ENCODE measurements around the gene C18orf32. TPM values are rescaled to one million over a fixed set of nuclear protein-coding genes. Genes with fewer than 3 reads are reported as not detected.

Gene C18orf32
- total RNA-seq, 4 donors from 2014 or later = 39.6 to 61.5 (median 55.2) TPM

- no peak for DNase-seq (ENCODE audit: extremely low spot score)
- WGBS = 65% methylated on average over 3 of the region's 3 CpGs
- Histone ChIP-seq H3K27ac (replicated peaks in 1 of 4) (no peak overlapping the region), H3K36me3 (peaks cover 0 to 14% (median 4%) of the 10 kb centered on the region in 4 donors), H3K4me3 (no peak overlapping the region), H3K27me3 (no peaks in the 10 kb centered on the region), H3K4me1 (peaks cover 0 to 5% (median 2%) of the 10 kb centered on the region in 4 donors), H3K9me3 (peaks cover 0 to 32% (median 14%) of the 10 kb centered on the region in 4 donors)
- intact Hi-C loops (cut with DNase I) = no loop called here
- TF ChIP-seq CTCF (IDR thresholded peaks at IDR 0.05) = peak; percentile 38 to 61 (median 46)
- no peak for TF ChIP-seq POLR2AphosphoS5 (IDR thresholded peaks at IDR 0.05)
Measured at GRCh38 chr18:49447810-49448745, 39.0 kb downstream of the C18orf32 start.

GRCh38 chr18:49446481-49446880, 40.6 kb downstream of the C18orf32 start:
- DNase-seq (ENCODE audit: extremely low spot score) = no peak
- Histone ChIP-seq H3K4me3 (no peak overlapping the region), H3K4me1 (peaks cover 0 to 5% (median 2%) of the 10 kb centered on the region in 4 donors), H3K27me3 (no peaks in the 10 kb centered on the region), H3K9me3 (peaks cover 0 to 32% (median 14%) of the 10 kb centered on the region in 4 donors), H3K27ac (replicated peaks in 1 of 4) (no peak overlapping the region), H3K36me3 (peaks cover 0 to 8% (median 4%) of the 10 kb centered on the region in 4 donors)
- TF ChIP-seq POLR2AphosphoS5 (IDR thresholded peaks at IDR 0.05) = no peak
- TF ChIP-seq POLR2A (IDR thresholded peaks at IDR 0.05; ENCODE audit: low read depth) = no peak
- no peak for TF ChIP-seq EP300 (IDR thresholded peaks at IDR 0.05)
- TF ChIP-seq CTCF (IDR thresholded peaks at IDR 0.05) = no peak
- 47% methylated on average over 5 of the region's 5 CpGs for WGBS
- intact Hi-C loops (cut with DNase I) = no loop called here

GRCh38 chr18:49444581-49444980, 42.5 kb downstream of the C18orf32 start:
- H3K4me3 ChIP-seq = no peak overlapping the region
- H3K4me1 ChIP-seq = peaks cover 0 to 7% (median 4%) of the 10 kb centered on the region in 4 donors
- H3K27me3 ChIP-seq = no peaks in the 10 kb centered on the region
- intact Hi-C loops (cut with DNase I) = no loop called here
- peaks cover 0 to 8% (median 4%) of the 10 kb centered on the region in 4 donors for H3K36me3 ChIP-seq
- TF ChIP-seq POLR2A (IDR thresholded peaks at IDR 0.05; ENCODE audit: low read depth) (no peak), POLR2AphosphoS5 (IDR thresholded peaks at IDR 0.05) (no peak), EP300 (IDR thresholded peaks at IDR 0.05) (no peak), CTCF (IDR thresholded peaks at IDR 0.05) (no peak)
- 75% methylated on average over 3 of the region's 3 CpGs for WGBS
- H3K27ac ChIP-seq (replicated peaks in 1 of 4) = no peak overlapping the region
- DNase-seq (ENCODE audit: extremely low spot score) = no peak
- H3K9me3 ChIP-seq = peaks cover 0 to 20% (median 7%) of the 10 kb centered on the region in 4 donors

GRCh38 chr18:49443837-49444236, 43.2 kb downstream of the C18orf32 start:
- H3K9me3 ChIP-seq = peaks cover 0 to 13% (median 4%) of the 10 kb centered on the region in 4 donors
- H3K27ac ChIP-seq (replicated peaks in 1 of 4) = no peak overlapping the region
- TF ChIP-seq POLR2AphosphoS5 (IDR thresholded peaks at IDR 0.05) (no peak), CTCF (IDR thresholded peaks at IDR 0.05) (no peak), EP300 (IDR thresholded peaks at IDR 0.05) (no peak)
- 84% methylated on average over 2 of the region's 2 CpGs for WGBS
- intact Hi-C loops (cut with DNase I) = no loop called here
- peaks cover 0 to 14% (median 10%) of the 10 kb centered on the region in 4 donors for H3K4me1 ChIP-seq
- H3K27me3 ChIP-seq = no peaks in the 10 kb centered on the region
- H3K36me3 ChIP-seq = peaks cover 0 to 5% (median 2%) of the 10 kb centered on the region in 4 donors
- no peak for DNase-seq (ENCODE audit: extremely low spot score)
- no peak overlapping the region for H3K4me3 ChIP-seq

Data from esophagus muscularis mucosa (tissue), 4 donors.